Measurements from ENCODE around the gene SEC14L3. TPM values are rescaled to one million over a fixed set of nuclear protein-coding genes. Genes with fewer than 3 reads are reported as not detected.

SEC14L3 gene
- total RNA-seq, 1 donor from 2014 or later = not detected

DNA sequence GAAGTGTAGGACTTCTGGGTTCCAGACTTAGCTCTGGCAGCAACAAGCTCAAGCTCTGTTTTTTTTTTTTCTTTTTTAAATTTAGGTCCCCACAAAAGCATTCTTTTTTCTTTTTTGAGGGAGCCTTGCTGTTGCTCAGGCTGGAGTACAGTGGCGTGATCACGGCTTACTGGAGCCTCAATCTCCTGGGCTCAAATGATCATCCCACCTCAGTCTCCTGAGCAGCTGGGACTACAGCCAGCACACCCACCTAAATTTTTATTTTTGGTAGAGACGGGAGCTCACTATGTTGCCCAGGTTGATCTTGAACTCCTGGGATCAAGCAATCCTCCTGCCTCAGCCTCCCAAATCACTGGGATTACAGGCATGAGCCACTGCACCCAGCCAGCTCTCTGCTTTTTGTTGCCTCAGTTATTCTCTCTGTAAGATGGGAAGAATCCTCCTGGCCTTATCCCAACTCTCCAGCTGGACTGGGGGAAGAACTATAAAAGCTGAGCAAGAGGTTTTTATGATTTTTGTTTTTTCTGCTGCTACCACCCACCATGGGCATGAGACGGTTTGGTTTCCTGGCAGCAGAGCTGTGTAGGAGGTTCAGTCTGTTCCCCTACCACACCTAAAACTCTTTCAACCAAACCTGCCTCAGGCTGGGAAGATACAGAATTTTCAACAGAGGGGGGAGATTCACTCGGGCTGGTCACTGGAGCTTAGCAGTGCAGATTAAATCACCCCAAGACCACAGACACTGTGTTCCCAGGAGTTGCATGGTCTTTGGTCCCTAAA lies 57.9 kb downstream of the SEC14L3 start:
- TF ChIP-seq CTCF (IDR thresholded peaks at IDR 0.05) = no peak
- Mint-ChIP-seq H3K4me1 (ENCODE audit: unreplicated experiment) (peaks cover 8% of the 10 kb centered on the region), H3K27me3 (ENCODE audit: unreplicated experiment) (no peaks in the 10 kb centered on the region), H3K4me3 (ENCODE audit: unreplicated experiment) (no peak overlapping the region), H3K27ac (ENCODE audit: unreplicated experiment) (peak overlapping the region; percentile 18), H3K9me3 (ENCODE audit: unreplicated experiment) (no peaks in the 10 kb centered on the region), H3K36me3 (ENCODE audit: unreplicated experiment) (peaks cover 48% of the 10 kb centered on the region)
- no peak for DNase-seq (ENCODE audit: extremely low spot score, unreplicated experiment)

GRCh38 chr22:30413001-30413400 lies 58.8 kb downstream of the SEC14L3 start:
- H3K27ac Mint-ChIP-seq (ENCODE audit: unreplicated experiment) = peak overlapping the region; percentile 35

DNA sequence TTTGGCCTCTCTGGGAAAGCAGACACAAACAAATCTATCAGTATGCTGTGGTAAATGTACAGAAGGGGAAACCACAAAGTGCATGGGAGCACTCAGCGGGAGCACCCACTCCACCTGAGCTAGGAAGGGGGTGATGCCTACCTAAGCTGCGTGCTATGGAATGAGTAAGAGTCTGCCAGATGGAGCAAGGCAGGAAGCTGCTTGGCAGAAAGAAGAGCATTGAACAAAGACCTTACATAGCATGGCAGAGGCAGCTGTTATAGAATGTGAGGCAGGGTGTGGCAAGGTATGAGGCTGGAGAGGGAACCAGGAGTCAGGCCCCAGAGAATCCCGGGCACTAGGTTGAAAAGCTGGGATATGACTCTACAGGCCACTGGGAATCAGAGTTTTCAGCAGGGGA lies 60.0 kb downstream of the SEC14L3 start:
- Mint-ChIP-seq H3K9me3 (ENCODE audit: unreplicated experiment) (no peaks in the 10 kb centered on the region), H3K4me1 (ENCODE audit: unreplicated experiment) (peaks cover 17% of the 10 kb centered on the region), H3K27ac (ENCODE audit: unreplicated experiment) (peak overlapping the region; percentile 32), H3K36me3 (ENCODE audit: unreplicated experiment) (peaks cover 37% of the 10 kb centered on the region), H3K27me3 (ENCODE audit: unreplicated experiment) (no peaks in the 10 kb centered on the region), H3K4me3 (ENCODE audit: unreplicated experiment) (no peak overlapping the region)
- no peak for DNase-seq (ENCODE audit: extremely low spot score, unreplicated experiment)
- no peak for TF ChIP-seq CTCF (IDR thresholded peaks at IDR 0.05)

More at GRCh38 chr22:30413001-30413400, 58.8 kb downstream of the SEC14L3 start:
- no peak overlapping the region for H3K4me3 Mint-ChIP-seq (ENCODE audit: unreplicated experiment)
- peaks cover 41% of the 10 kb centered on the region for H3K36me3 Mint-ChIP-seq (ENCODE audit: unreplicated experiment)
- H3K9me3 Mint-ChIP-seq (ENCODE audit: unreplicated experiment) = no peaks in the 10 kb centered on the region
- no peak for DNase-seq (ENCODE audit: extremely low spot score, unreplicated experiment)
- TF ChIP-seq CTCF (IDR thresholded peaks at IDR 0.05) = no peak
- H3K27me3 Mint-ChIP-seq (ENCODE audit: unreplicated experiment) = no peaks in the 10 kb centered on the region
- peaks cover 17% of the 10 kb centered on the region for H3K4me1 Mint-ChIP-seq (ENCODE audit: unreplicated experiment)

Other genes with a start within 250 kb of the SEC14L3 start
- gene LIF, start 225.3 kb downstream of the SEC14L3 start, total RNA-seq = 13.7 and 15.5 TPM in 2 replicates
- gene OSM, start 205.2 kb downstream of the SEC14L3 start, total RNA-seq = not detected in 2 replicates
- gene CASTOR1, start 182.5 kb downstream of the SEC14L3 start, total RNA-seq = 11.8 and 12.2 TPM in 2 replicates
- gene TBC1D10A, start 145.1 kb downstream of the SEC14L3 start, total RNA-seq = 12.6 and 14.1 TPM in 2 replicates
- 170 and 187 TPM in 2 replicates for gene SF3A1, start 115.1 kb downstream of the SEC14L3 start, total RNA-seq
- gene CCDC157, start 115.0 kb downstream of the SEC14L3 start, total RNA-seq = 2.9 and 3.7 TPM in 2 replicates
- 36.1 and 36.6 TPM in 2 replicates for gene RNF215, start 84.6 kb downstream of the SEC14L3 start, total RNA-seq
- gene SEC14L2, start 75.0 kb downstream of the SEC14L3 start, total RNA-seq = 14.9 and 19.0 TPM in 2 replicates
- 8.4 and 10.5 TPM in 2 replicates for gene MTFP1, start 46.2 kb downstream of the SEC14L3 start, total RNA-seq
- not detected in 2 replicates for gene SEC14L4, start 33.7 kb upstream of the SEC14L3 start, total RNA-seq
- 0.54 and 0.78 TPM in 2 replicates for gene SEC14L6, start 74.7 kb upstream of the SEC14L3 start, total RNA-seq
- gene GAL3ST1, start 102.6 kb upstream of the SEC14L3 start, total RNA-seq = 0.21 and 0.46 TPM in 2 replicates
- gene PES1, start 119.9 kb upstream of the SEC14L3 start, total RNA-seq = 71.6 and 73.5 TPM in 2 replicates
- 57.7 and 58.1 TPM in 2 replicates for gene TCN2, start 135.2 kb upstream of the SEC14L3 start, total RNA-seq
- 9.4 and 10.2 TPM in 2 replicates for gene SLC35E4, start 163.8 kb upstream of the SEC14L3 start, total RNA-seq
- gene DUSP18, start 195.9 kb upstream of the SEC14L3 start, total RNA-seq = 10.7 and 11.2 TPM in 2 replicates
- 3.8 and 4.2 TPM in 2 replicates for gene OSBP2, start 222.9 kb upstream of the SEC14L3 start, total RNA-seq